AG04449 (cell line): ENCODE data around the gene BCAS1.

Experiments used
- CTCF ChIA-PET: fragments of 350-600 bp; formaldehyde crosslinking; extraction: SDS; loops from one replicate; lab custom pipeline; 2021; ENCODE audit warnings: antibody characterized with exemption; lab: Yijun Ruan, JAX
- POLR2A ChIA-PET: fragments of 400-600, 350-600 bp; formaldehyde crosslinking; extraction: SDS; loops from one replicate; lab custom pipeline; 2020; ENCODE audit warnings: antibody characterized with exemption, inconsistent platforms; lab: Yijun Ruan, JAX
- DNase-seq: peaks from one replicate; pipeline ENCODE4 v3.0.0-alpha.2; 2010; ENCODE audit warnings: low read depth, low spot score
- H3K4me3 ChIP-seq: 2 replicates; pipeline ENCODE4 v1.5.1; 2011; ENCODE audit warnings: low read depth, mild to moderate bottlenecking, control low read depth, low read length
- TF ChIP-seq, protein P1 (sequence below): IDR thresholded peaks from one replicate; pipeline ENCODE4 v1.5.1; 2011; ENCODE audit warnings: mild to moderate bottlenecking, moderate library complexity, low read length, control low read depth, inconsistent platforms; ENCODE audit not compliant: insufficient read depth; ENCODE audit errors: missing control alignments

The BCAS1 gene

DNA sequence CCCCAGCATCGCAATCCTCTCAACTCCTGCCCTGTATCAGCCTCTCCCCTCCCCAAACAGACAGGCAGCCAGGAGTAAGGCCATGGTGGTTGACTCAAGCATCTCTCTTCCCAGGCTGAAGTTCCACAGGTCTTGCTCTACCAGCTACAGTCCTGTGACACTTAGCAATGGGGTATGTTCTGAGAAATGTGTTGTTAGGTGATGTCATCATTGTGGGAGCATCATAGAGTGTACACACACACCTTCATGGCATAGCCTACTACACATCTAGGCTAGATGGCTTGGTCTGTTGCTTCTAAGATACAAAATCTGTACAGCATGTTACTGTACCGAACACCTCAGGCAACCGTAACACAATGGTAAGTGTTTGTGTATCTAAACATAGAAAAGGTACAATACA is 29.5 kb upstream of the BCAS1 start:
- no peak for DNase-seq
- ChIA-PET CTCF (interaction anchor here (0.9 to 23.9 kb wide), 5 partner anchors 10 to 546 kb away, joined by 3 to 1179 read pairs (median 8); partner anchors contain the start of gene PFDN4), POLR2A (no interaction called here)
- no peak overlapping the region for H3K4me3 ChIP-seq
- TF ChIP-seq, protein P1, sequence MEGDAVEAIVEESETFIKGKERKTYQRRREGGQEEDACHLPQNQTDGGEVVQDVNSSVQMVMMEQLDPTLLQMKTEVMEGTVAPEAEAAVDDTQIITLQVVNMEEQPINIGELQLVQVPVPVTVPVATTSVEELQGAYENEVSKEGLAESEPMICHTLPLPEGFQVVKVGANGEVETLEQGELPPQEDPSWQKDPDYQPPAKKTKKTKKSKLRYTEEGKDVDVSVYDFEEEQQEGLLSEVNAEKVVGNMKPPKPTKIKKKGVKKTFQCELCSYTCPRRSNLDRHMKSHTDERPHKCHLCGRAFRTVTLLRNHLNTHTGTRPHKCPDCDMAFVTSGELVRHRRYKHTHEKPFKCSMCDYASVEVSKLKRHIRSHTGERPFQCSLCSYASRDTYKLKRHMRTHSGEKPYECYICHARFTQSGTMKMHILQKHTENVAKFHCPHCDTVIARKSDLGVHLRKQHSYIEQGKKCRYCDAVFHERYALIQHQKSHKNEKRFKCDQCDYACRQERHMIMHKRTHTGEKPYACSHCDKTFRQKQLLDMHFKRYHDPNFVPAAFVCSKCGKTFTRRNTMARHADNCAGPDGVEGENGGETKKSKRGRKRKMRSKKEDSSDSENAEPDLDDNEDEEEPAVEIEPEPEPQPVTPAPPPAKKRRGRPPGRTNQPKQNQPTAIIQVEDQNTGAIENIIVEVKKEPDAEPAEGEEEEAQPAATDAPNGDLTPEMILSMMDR: no peak

DNA sequence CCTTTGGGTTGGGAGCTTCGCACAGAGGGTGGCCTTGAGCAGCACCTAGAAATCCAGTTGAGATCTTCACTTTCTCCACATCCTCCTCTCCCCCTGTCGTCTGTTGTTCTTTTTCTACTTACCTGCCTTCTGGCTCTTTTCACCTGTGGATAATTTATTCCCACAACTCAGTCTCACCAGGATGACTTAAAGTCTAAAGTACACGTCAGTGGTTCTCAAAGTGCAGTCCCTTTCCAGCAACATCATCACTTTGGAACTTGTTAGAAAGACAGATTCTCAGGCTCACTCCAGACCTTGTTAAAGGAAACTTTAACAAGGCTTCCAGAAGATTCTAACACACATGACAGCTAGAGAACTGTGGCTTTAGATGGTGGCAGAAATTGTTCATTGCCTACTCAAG is 27.7 kb upstream of the BCAS1 start:
- TF ChIP-seq, protein P1: no peak
- POLR2A ChIA-PET: no interaction called here

DNA sequence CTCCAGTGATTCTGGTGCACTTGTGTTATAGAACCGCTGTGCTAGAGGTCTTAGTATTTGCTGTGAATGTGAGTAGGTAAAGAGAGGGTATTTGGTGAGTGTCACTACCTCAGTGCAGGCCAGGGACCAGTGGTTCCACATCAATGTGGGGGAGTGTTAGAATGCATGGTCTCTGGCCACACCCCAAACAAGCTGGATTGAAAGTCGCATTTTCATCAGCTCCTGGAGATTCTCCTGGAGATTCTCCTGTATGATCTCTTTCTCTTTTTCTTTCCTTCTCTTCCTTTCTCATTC is 26.8 kb upstream of the BCAS1 start:
- ChIA-PET CTCF (interaction anchor here (0.9 to 23.9 kb wide), 30 partner anchors 8 to 572 kb away, joined by 3 to 1179 read pairs (median 4); partner anchors contain the start of genes BCAS1 and PFDN4), POLR2A (no interaction called here)
- no peak for DNase-seq
- H3K4me3 ChIP-seq: no peak overlapping the region
- TF ChIP-seq, protein P1: no peak

More for the DNA sequence above, 27.7 kb upstream of the BCAS1 start:
- DNase-seq: no peak
- H3K4me3 ChIP-seq: no peak overlapping the region
- CTCF ChIA-PET: interaction anchor here (1.2 to 23.9 kb wide), 10 partner anchors 7 to 549 kb away, joined by 4 to 1179 read pairs (median 14); partner anchors contain the start of genes BCAS1 and PFDN4

DNA sequence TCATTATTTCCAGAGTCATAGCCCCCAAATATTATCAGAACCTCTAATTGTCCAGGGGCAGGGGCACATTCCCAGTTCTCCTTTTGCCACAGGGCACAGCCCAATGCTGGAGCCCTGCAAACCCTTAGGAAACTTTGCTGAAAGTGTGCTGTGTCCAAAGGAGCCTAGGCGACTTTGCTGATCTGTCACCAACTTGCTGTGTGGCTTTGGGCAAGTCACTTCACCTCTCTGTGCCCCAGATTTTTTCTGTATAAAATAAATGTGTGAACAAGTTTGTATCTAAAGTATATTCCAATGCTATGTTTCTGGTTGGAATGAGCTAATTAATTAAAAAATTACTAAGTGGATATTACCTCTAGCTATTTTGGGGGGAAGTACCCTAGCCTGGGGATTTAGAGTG is 25.4 kb upstream of the BCAS1 start:
- TF ChIP-seq, protein P1: no peak
- ChIA-PET CTCF (interaction anchor here (0.7 to 23.9 kb wide), 15 partner anchors 10 to 573 kb away, joined by 3 to 1179 read pairs (median 10); partner anchors contain the start of gene PFDN4), POLR2A (no interaction called here)
- DNase-seq: no peak
- H3K4me3 ChIP-seq: no peak overlapping the region

DNA sequence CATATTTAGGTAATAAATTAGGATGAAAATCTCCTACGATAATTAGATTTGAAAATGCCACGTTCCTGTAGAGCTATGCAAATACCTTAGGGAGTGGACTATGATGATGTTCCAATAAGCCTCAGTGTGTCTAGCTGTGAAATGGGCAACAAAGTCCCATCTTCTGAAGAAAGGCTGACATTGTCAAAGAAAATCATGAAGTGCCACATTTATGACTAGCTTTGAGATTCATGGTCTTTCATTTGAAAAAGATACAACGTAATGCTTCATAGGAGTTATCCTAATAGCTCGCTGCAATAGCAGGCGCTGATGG is 23.8 kb upstream of the BCAS1 start:
- TF ChIP-seq, protein P1: no peak
- ChIA-PET POLR2A (no interaction called here), CTCF (interaction anchor here (0.6 to 23.9 kb wide), 8 partner anchors 8 to 552 kb away, joined by 3 to 1179 read pairs (median 3); partner anchors contain the start of gene PFDN4)
- DNase-seq: no peak
- no peak overlapping the region for H3K4me3 ChIP-seq

DNA sequence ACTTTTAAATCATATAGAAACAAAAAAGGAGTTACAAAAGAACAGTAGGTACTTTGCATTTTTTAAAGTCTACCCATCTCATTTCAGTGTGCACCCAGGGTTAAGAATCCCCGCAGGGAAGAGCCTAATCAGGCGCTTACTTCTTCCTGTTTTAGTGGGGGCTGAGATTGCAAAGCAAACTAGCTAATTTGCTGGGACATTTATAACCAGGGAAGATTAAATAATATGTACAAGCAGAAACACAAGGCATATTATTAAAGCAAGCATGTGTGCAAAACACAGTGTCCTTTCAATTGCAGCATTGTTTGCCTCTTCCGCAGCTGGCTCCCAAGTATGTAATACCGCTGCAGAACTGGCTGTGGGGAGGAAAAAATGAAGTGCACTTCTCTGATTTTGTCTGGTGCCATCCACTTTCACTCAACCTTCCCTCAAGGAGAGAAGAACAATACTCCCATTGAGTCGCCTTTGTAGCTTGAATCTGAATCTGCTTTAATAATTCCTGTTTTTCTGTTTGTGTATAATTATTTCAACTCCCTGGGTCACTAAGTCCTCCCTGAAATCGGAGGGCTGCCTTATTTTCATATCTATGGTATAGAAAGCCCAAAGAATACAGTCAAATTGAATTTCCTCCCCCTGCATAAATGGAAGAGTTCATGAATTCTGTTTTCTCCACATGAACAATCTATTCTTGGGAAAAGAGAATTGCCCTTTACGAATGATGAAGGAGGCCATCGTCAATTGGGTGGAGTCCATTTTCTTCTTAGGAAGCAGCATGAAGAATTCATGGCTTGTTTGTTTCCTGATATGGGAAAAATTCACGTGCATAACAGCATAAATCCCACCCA is 23.3 kb upstream of the BCAS1 start:
- ChIA-PET POLR2A (no interaction called here), CTCF (interaction anchor here (0.6 to 23.9 kb wide), 9 partner anchors 8 to 554 kb away, joined by 3 to 1179 read pairs (median 4); partner anchors contain the start of gene PFDN4)
- no peak overlapping the region for H3K4me3 ChIP-seq
- TF ChIP-seq, protein P1: no peak
- no peak for DNase-seq
